ENCODE results near the gene CYTL1.
"Not testable (repeated sequence)": the region's sequence is repeated elsewhere in the genome, so short reads cannot be mapped to it uniquely, and the experiment has no call there.

Gene CYTL1

GRCh38 chr4:5019274-5019673 lies at the start of gene CYTL1:
CYTL1 (minus strand) TSS chr4:5019458; CDS start chr4:5019445, 13 bp downstream.
- DNase-seq (ENCODE audit: low read depth) = no peak

GRCh38 chr4:5067908-5068307 lies 48.6 kb upstream of the CYTL1 start:
- DNase-seq (ENCODE audit: low read depth) = no peak

GRCh38 chr4:5066968-5067367 lies 47.7 kb upstream of the CYTL1 start:
- not testable (repeated sequence) for DNase-seq (ENCODE audit: low read depth)

- DNase-seq (ENCODE audit: low read depth) = no peak
These were observed 46.8 kb upstream of the CYTL1 start for GRCh38 chr4:5066101-5066500.

GRCh38 chr4:5055411-5055810 lies 36.2 kb upstream of the CYTL1 start:
- DNase-seq (ENCODE audit: low read depth) = no peak

GRCh38 chr4:5054532-5054931 lies 35.3 kb upstream of the CYTL1 start:
- no peak for DNase-seq (ENCODE audit: low read depth)

GRCh38 chr4:5052726-5053425 lies 33.6 kb upstream of the CYTL1 start:
- no peak for DNase-seq (ENCODE audit: low read depth)

- no peak for DNase-seq (ENCODE audit: low read depth)
These were observed 33.0 kb upstream of the CYTL1 start for GRCh38 chr4:5052204-5052702.

GRCh38 chr4:5051278-5052203 lies 32.3 kb upstream of the CYTL1 start, which contains the start of gene STK32B:
STK32B (plus strand) TSS chr4:5051480.
- DNase-seq (ENCODE audit: low read depth) = peak; percentile 45

GRCh38 chr4:5050520-5051277 lies 31.4 kb upstream of the CYTL1 start:
- peak; percentile 63 for DNase-seq (ENCODE audit: low read depth)

GRCh38 chr4:5048721-5049120 lies 29.5 kb upstream of the CYTL1 start:
- DNase-seq (ENCODE audit: low read depth) = no peak

GRCh38 chr4:5045097-5045496 lies 25.8 kb upstream of the CYTL1 start:
- DNase-seq (ENCODE audit: low read depth) = no peak

GRCh38 chr4:5044341-5044740 lies 25.1 kb upstream of the CYTL1 start:
- DNase-seq (ENCODE audit: low read depth) = no peak

GRCh38 chr4:5043579-5043978 lies 24.3 kb upstream of the CYTL1 start:
- DNase-seq (ENCODE audit: low read depth) = no peak

GRCh38 chr4:5041699-5042098 lies 22.4 kb upstream of the CYTL1 start:
- no peak for DNase-seq (ENCODE audit: low read depth)

- no peak for DNase-seq (ENCODE audit: low read depth)
These were observed 21.8 kb upstream of the CYTL1 start for GRCh38 chr4:5040856-5041620.

GRCh38 chr4:5039800-5040199 lies 20.5 kb upstream of the CYTL1 start:
- no peak for DNase-seq (ENCODE audit: low read depth)

GRCh38 chr4:5037553-5038551 lies 18.6 kb upstream of the CYTL1 start:
- DNase-seq (ENCODE audit: low read depth) = peak; percentile 79

GRCh38 chr4:5036239-5036638 lies 17.0 kb upstream of the CYTL1 start:
- no peak for DNase-seq (ENCODE audit: low read depth)

GRCh38 chr4:5034206-5034605 lies 14.9 kb upstream of the CYTL1 start:
- DNase-seq (ENCODE audit: low read depth) = no peak

All from stromal cell of bone marrow (primary cell).